Esophagus squamous epithelium (tissue), 5 donors: ENCODE data around the gene ATXN1. TPM values are rescaled to one million over a fixed set of nuclear protein-coding genes. Genes with fewer than 3 reads are reported as not detected.

Source experiments
- DNase-seq: peaks from one replicate; lab custom pipeline; 2025; lab: John Stamatoyannopoulos, UW
- H3K27ac ChIP-seq, 4 donors: fragments of 200-600 bp; sonication (generic); one replicate each; pipeline ENCODE4 v1.5.1; 2016 to 2019; ENCODE audit warnings: mild to moderate bottlenecking in 1 of 4
- H3K27me3 ChIP-seq, 4 donors: fragments of 200-600 bp; sonication (generic); 1 replicate in 3 of 4; 2 replicates in 1 of 4; pipeline versions ENCODE4 v1.5.1 to v1.6.0; 2017 to 2021; ENCODE audit warnings: antibody characterized with exemption in 1 of 4
- H3K36me3 ChIP-seq, 3 donors: fragments of 200-600 bp; sonication (generic); one replicate each; pipeline ENCODE4 v1.5.1; 2016 to 2019
- H3K4me1 ChIP-seq, 3 donors: fragments of 200-600 bp; sonication (generic); one replicate each; pipeline ENCODE4 v1.5.1; 2017 to 2019
- H3K4me3 ChIP-seq, 4 donors: fragments of 200-600 bp; sonication (generic); 1 replicate in 3 of 4; 2 replicates in 1 of 4; pipeline ENCODE4 v1.5.1; 2016 to 2019; ENCODE audit warnings: mild to moderate bottlenecking in 2 of 4, moderate library complexity in 1 of 4
- H3K9me3 ChIP-seq, 3 donors: fragments of 200-600 bp; sonication (generic); one replicate each; pipeline ENCODE4 v1.5.1; 2016 to 2019
- CTCF ChIP-seq, 6 experiments: fragments of 450-650 bp in 4 of 6; fragments of 200-600 bp in 2 of 6; sonication (generic) in 2 of 6; IDR thresholded peaks; one replicate each; pipeline ENCODE4 v1.5.1; 2016 to 2019; ENCODE audit warnings: antibody characterized with exemption in 6 of 6, mild to moderate bottlenecking in 4 of 6, moderate library complexity in 4 of 6
- POLR2A ChIP-seq, 4 donors: fragments of 450-650 bp; IDR thresholded peaks; one replicate each; pipeline ENCODE4 v1.6.1; 2017; ENCODE audit warnings: antibody characterized with exemption in 4 of 4, mild to moderate bottlenecking in 4 of 4, moderate library complexity in 3 of 4
- WGBS, 2 donors: methylation state at CpG; one replicate each; pipeline ENCODE4 v1.1.5; 2018; 5-methylcytosine and 5-hydroxymethylcytosine counted together
- intact Hi-C: fragments of 100-400 bp; cut with DNase I; formaldehyde crosslinking; loops from one replicate; pipeline ENCODE4 v1.15.0; 2022
- total RNA-seq, 4 donors: library from RNA; depleted of rRNA; stranded (reverse); fragments of >200 nt; gene quantifications; one replicate each; pipeline ENCODE4 v1.1.0, GENCODE V29; 2016
- donor health status: DM: yes; HTN: yes; CAD: no.

Gene ATXN1
- total RNA-seq, 4 donors from 2014 or later, result 17.5 to 50.5 (median 28.5) TPM

GRCh38 chr6:16371401-16371800 is 389.9 kb downstream of the ATXN1 start:
- WGBS, 2 donors, result 69 to 93% methylated on average over 1 of the region's 1 CpG
- intact Hi-C loops, result no loop called here
- TF ChIP-seq CTCF (IDR thresholded peaks at IDR 0.05) (no peak), POLR2A (IDR thresholded peaks at IDR 0.05) (no peak)

GRCh38 chr6:16370943-16371342 is 390.3 kb downstream of the ATXN1 start:
- intact Hi-C loops, result no loop called here
- Histone ChIP-seq H3K4me1 (peaks cover 11 to 33% (median 13%) of the 10 kb centered on the region in 3 donors), H3K9me3 (no peaks in the 10 kb centered on the region), H3K36me3 (no peaks in the 10 kb centered on the region), H3K27me3 (no peaks in the 10 kb centered on the region), H3K4me3 (no peak overlapping the region), H3K27ac (no peak overlapping the region)
- WGBS, 2 donors, result 69 to 71% methylated on average over 2 of the region's 2 CpGs
- DNase-seq, result no peak
- no peak for TF ChIP-seq CTCF (IDR thresholded peaks at IDR 0.05)
- TF ChIP-seq POLR2A (IDR thresholded peaks at IDR 0.05), result no peak

More at GRCh38 chr6:16371401-16371800, 389.9 kb downstream of the ATXN1 start:
- no peak for DNase-seq
- no peak overlapping the region for H3K4me3 ChIP-seq
- H3K27ac ChIP-seq, result no peak overlapping the region
- peaks cover 11 to 38% (median 14%) of the 10 kb centered on the region in 3 donors for H3K4me1 ChIP-seq
- H3K36me3 ChIP-seq, result no peaks in the 10 kb centered on the region
- no peaks in the 10 kb centered on the region for H3K27me3 ChIP-seq
- no peaks in the 10 kb centered on the region for H3K9me3 ChIP-seq

GRCh38 chr6:16369989-16370388 is 391.3 kb downstream of the ATXN1 start:
- Histone ChIP-seq H3K4me1 (peaks cover 6 to 24% (median 6%) of the 10 kb centered on the region in 3 donors), H3K27me3 (no peaks in the 10 kb centered on the region), H3K4me3 (no peak overlapping the region), H3K9me3 (no peaks in the 10 kb centered on the region), H3K36me3 (no peaks in the 10 kb centered on the region), H3K27ac (no peak overlapping the region)
- no peak for TF ChIP-seq CTCF (IDR thresholded peaks at IDR 0.05)
- no peak for TF ChIP-seq POLR2A (IDR thresholded peaks at IDR 0.05)
- DNase-seq, result no peak
- WGBS, 2 donors, result 88 to 93% methylated on average over 5 of the region's 5 CpGs
- intact Hi-C loops, result no loop called here

GRCh38 chr6:16369140-16369745 is 392.0 kb downstream of the ATXN1 start:
- 90 to 95% methylated on average over 8 of the region's 8 CpGs for WGBS, 2 donors
- H3K36me3 ChIP-seq, result no peaks in the 10 kb centered on the region
- TF ChIP-seq CTCF (IDR thresholded peaks at IDR 0.05) (no peak), POLR2A (IDR thresholded peaks at IDR 0.05) (no peak)
- DNase-seq, result no peak
- no peaks in the 10 kb centered on the region for H3K9me3 ChIP-seq
- peaks cover 3 to 17% (median 4%) of the 10 kb centered on the region in 3 donors for H3K4me1 ChIP-seq
- intact Hi-C loops, result no loop called here
- no peaks in the 10 kb centered on the region for H3K27me3 ChIP-seq
- H3K4me3 ChIP-seq, result no peak overlapping the region
- no peak overlapping the region for H3K27ac ChIP-seq

GRCh38 chr6:16367571-16367970 is 393.7 kb downstream of the ATXN1 start:
- Histone ChIP-seq H3K9me3 (no peaks in the 10 kb centered on the region), H3K4me3 (no peak overlapping the region), H3K4me1 (peaks cover 3 to 17% (median 4%) of the 10 kb centered on the region in 3 donors), H3K27me3 (no peaks in the 10 kb centered on the region), H3K27ac (peak overlapping the region in 1 of 4 donors; percentile 21), H3K36me3 (no peaks in the 10 kb centered on the region)
- 72 to 83% methylated on average over 3 of the region's 3 CpGs for WGBS, 2 donors
- DNase-seq, result no peak
- intact Hi-C loops, result no loop called here
- TF ChIP-seq CTCF (IDR thresholded peaks at IDR 0.05) (no peak), POLR2A (IDR thresholded peaks at IDR 0.05) (no peak)
